Mucosa of descending colon (tissue), 3 donors: Measurements from ENCODE around the gene DNAH2. TPM values are rescaled to one million over a fixed set of nuclear protein-coding genes. Genes with fewer than 3 reads are reported as not detected.

Source experiments
- ATAC-seq: fragments of 200-7000 bp; cut with Tn5 transposase; one replicate; pipeline ENCODE4 v1.9.1; 2020; ENCODE audit warnings: mild to moderate bottlenecking, moderate library complexity
- DNase-seq, 3 donors: peaks; one replicate each; pipeline ENCODE4 v3.0.0-alpha.2; 2020
- H3K36me3 ChIP-seq: fragments of 200-600 bp; one replicate; pipeline ENCODE4 v1.8.0; 2021; ENCODE audit warnings: low read depth, mild to moderate bottlenecking
- H3K4me1 ChIP-seq: fragments of 200-600 bp; one replicate; pipeline ENCODE4 v1.8.0; 2021; ENCODE audit warnings: low read depth, mild to moderate bottlenecking
- H3K4me3 ChIP-seq: fragments of 200-600 bp; one replicate; pipeline ENCODE4 v1.8.0; 2021; ENCODE audit warnings: mild to moderate bottlenecking
- H3K9me3 ChIP-seq: fragments of 200-600 bp; one replicate; pipeline ENCODE4 v1.8.0; 2021; ENCODE audit warnings: mild to moderate bottlenecking
- CTCF ChIP-seq: fragments of 200-600 bp; IDR thresholded peaks from one replicate; pipeline ENCODE4 v1.8.0; 2022; ENCODE audit warnings: antibody characterized with exemption, mild to moderate bottlenecking
- intact Hi-C, 2 donors: fragments of 100-400 bp; cut with DNase I in 1 of 2; cut with micrococcal nuclease in 1 of 2; formaldehyde crosslinking; loops; one replicate each; pipeline versions ENCODE4 v1.11.0 to v1.11.1; 2022; cut with DNase I, micrococcal nuclease
- total RNA-seq, 3 donors: library from RNA; stranded (reverse); fragmentation: NEBNext Ultra II Directional in 2 of 3; extraction: Animal tissue kit (Norgen Biotek cat#: 25700) in 2 of 3; gene quantifications; one replicate each; pipeline versions ENCODE4 v1.2.1 to v1.2.4, GENCODE V29; 2021 to 2023
- donor health status: DM: no; HTN: no; CAD: no; lungs with moderate emphysema.
- donor health status: DM: no; HTN: no; CAD: no.
- donor health status: DM: no; HTN: yes; CAD: no.

DNAH2 gene
- total RNA-seq, 3 donors from 2014 or later: 0.19 to 0.70 (median 0.29) TPM

- no peak for TF ChIP-seq CTCF
- H3K9me3 ChIP-seq: no peaks in the 10 kb centered on the region
- no peak for ATAC-seq
- no peak overlapping the region for H3K4me3 ChIP-seq
- peak; percentile 65 to 74 (median 69) for DNase-seq
- no peaks in the 10 kb centered on the region for H3K36me3 ChIP-seq
- intact Hi-C loops: no loop called here
- H3K4me1 ChIP-seq: peaks cover 54% of the 10 kb centered on the region
Observed at GRCh38 chr17:7838090-7839075, 120.8 kb downstream of the DNAH2 start.

GRCh38 chr17:7839190-7839875 lies 121.8 kb downstream of the DNAH2 start:
- no peaks in the 10 kb centered on the region for H3K36me3 ChIP-seq
- no peaks in the 10 kb centered on the region for H3K9me3 ChIP-seq
- peaks cover 51% of the 10 kb centered on the region for H3K4me1 ChIP-seq
- ATAC-seq (peak; percentile 0), DNase-seq (peak; percentile 86 to 94 (median 86))
- H3K4me3 ChIP-seq: no peak overlapping the region
- intact Hi-C loops: no loop called here
- TF ChIP-seq CTCF: no peak

- peaks cover 51% of the 10 kb centered on the region for H3K4me1 ChIP-seq
- DNase-seq: peak; percentile 19 to 47 (median 45)
- intact Hi-C loops: no loop called here
- no peak overlapping the region for H3K4me3 ChIP-seq
- no peak for ATAC-seq
- H3K36me3 ChIP-seq: no peaks in the 10 kb centered on the region
- no peak for TF ChIP-seq CTCF
- no peaks in the 10 kb centered on the region for H3K9me3 ChIP-seq
Observed at GRCh38 chr17:7839876-7840261, 122.3 kb downstream of the DNAH2 start.

- intact Hi-C loops: no loop called here
- Histone ChIP-seq H3K4me1 (peaks cover 52% of the 10 kb centered on the region), H3K36me3 (no peaks in the 10 kb centered on the region), H3K4me3 (no peak overlapping the region), H3K9me3 (no peaks in the 10 kb centered on the region)
- no peak for TF ChIP-seq CTCF
- ATAC-seq (no peak), DNase-seq (no peak)
Observed at GRCh38 chr17:7840441-7840840, 122.9 kb downstream of the DNAH2 start.

GRCh38 chr17:7840875-7841274 lies 123.3 kb downstream of the DNAH2 start:
- H3K9me3 ChIP-seq: no peaks in the 10 kb centered on the region
- no peaks in the 10 kb centered on the region for H3K36me3 ChIP-seq
- DNase-seq (no peak), ATAC-seq (no peak)
- H3K4me3 ChIP-seq: no peak overlapping the region
- intact Hi-C loops: no loop called here
- TF ChIP-seq CTCF: no peak
- peaks cover 56% of the 10 kb centered on the region for H3K4me1 ChIP-seq
